ENCODE measurements around the gene PIAS1.

DNA sequence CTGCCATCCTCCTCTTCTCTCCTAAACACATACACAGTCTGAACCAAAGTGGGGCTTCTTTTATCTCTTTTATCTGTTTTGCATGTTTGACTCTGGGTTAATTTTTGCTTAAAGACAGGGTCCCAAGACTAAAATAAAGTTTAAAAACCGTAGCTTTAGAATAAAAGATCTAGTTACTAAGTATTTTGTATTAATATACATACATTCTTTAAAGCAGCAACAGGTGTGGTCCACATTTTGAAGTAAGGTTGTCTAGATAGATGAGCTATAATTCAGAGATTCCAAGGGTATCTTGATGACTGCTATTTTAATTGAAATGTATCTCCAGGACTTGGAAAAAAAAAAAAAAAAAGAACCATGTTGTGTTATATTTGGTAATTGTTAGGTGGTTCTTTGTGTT lies 89.7 kb downstream of the PIAS1 start:
- TF ChIP-seq ESRRA (IDR thresholded peaks at IDR 0.05; ENCODE audit: borderline replicate concordance, low read depth) = no peak
- no peak for TF ChIP-seq NR2F6 (CRISPR knock-in tag; IDR thresholded peaks at IDR 0.05)
- no peak for TF ChIP-seq SMARCA5 (IDR thresholded peaks at IDR 0.05)
- TF ChIP-seq, protein P1, sequence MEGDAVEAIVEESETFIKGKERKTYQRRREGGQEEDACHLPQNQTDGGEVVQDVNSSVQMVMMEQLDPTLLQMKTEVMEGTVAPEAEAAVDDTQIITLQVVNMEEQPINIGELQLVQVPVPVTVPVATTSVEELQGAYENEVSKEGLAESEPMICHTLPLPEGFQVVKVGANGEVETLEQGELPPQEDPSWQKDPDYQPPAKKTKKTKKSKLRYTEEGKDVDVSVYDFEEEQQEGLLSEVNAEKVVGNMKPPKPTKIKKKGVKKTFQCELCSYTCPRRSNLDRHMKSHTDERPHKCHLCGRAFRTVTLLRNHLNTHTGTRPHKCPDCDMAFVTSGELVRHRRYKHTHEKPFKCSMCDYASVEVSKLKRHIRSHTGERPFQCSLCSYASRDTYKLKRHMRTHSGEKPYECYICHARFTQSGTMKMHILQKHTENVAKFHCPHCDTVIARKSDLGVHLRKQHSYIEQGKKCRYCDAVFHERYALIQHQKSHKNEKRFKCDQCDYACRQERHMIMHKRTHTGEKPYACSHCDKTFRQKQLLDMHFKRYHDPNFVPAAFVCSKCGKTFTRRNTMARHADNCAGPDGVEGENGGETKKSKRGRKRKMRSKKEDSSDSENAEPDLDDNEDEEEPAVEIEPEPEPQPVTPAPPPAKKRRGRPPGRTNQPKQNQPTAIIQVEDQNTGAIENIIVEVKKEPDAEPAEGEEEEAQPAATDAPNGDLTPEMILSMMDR (IDR thresholded peaks at IDR 0.05 in 2 of 3, conservative IDR thresholded peaks at IDR 0.05 in 1 of 3; ENCODE audit: insufficient read depth in 2 of 3, low read depth in 1 of 3, low read length in 3 of 3) = no peak
- TF ChIP-seq CEBPB (tag; IDR thresholded peaks at IDR 0.05) = no peak
- TF ChIP-seq, protein P2, sequence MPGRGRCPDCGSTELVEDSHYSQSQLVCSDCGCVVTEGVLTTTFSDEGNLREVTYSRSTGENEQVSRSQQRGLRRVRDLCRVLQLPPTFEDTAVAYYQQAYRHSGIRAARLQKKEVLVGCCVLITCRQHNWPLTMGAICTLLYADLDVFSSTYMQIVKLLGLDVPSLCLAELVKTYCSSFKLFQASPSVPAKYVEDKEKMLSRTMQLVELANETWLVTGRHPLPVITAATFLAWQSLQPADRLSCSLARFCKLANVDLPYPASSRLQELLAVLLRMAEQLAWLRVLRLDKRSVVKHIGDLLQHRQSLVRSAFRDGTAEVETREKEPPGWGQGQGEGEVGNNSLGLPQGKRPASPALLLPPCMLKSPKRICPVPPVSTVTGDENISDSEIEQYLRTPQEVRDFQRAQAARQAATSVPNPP (IDR thresholded peaks at IDR 0.05; ENCODE audit: borderline replicate concordance, insufficient read depth, insufficient read length) = no peak
- TF ChIP-seq TCF7L2 (IDR thresholded peaks at IDR 0.05; ENCODE audit: low read depth, low read length) = no peak
- no peak for TF ChIP-seq MAZ (CRISPR knock-in tag; conservative IDR thresholded peaks at IDR 0.05 in 1 of 2, IDR thresholded peaks at IDR 0.05 in 1 of 2)
- TF ChIP-seq RBM34 (IDR thresholded peaks at IDR 0.05; ENCODE audit: borderline replicate concordance, insufficient read depth, low read length) = no peak
- TF ChIP-seq MAFK (IDR thresholded peaks at IDR 0.05; ENCODE audit: low read length) = no peak
- TF ChIP-seq, protein P3, sequence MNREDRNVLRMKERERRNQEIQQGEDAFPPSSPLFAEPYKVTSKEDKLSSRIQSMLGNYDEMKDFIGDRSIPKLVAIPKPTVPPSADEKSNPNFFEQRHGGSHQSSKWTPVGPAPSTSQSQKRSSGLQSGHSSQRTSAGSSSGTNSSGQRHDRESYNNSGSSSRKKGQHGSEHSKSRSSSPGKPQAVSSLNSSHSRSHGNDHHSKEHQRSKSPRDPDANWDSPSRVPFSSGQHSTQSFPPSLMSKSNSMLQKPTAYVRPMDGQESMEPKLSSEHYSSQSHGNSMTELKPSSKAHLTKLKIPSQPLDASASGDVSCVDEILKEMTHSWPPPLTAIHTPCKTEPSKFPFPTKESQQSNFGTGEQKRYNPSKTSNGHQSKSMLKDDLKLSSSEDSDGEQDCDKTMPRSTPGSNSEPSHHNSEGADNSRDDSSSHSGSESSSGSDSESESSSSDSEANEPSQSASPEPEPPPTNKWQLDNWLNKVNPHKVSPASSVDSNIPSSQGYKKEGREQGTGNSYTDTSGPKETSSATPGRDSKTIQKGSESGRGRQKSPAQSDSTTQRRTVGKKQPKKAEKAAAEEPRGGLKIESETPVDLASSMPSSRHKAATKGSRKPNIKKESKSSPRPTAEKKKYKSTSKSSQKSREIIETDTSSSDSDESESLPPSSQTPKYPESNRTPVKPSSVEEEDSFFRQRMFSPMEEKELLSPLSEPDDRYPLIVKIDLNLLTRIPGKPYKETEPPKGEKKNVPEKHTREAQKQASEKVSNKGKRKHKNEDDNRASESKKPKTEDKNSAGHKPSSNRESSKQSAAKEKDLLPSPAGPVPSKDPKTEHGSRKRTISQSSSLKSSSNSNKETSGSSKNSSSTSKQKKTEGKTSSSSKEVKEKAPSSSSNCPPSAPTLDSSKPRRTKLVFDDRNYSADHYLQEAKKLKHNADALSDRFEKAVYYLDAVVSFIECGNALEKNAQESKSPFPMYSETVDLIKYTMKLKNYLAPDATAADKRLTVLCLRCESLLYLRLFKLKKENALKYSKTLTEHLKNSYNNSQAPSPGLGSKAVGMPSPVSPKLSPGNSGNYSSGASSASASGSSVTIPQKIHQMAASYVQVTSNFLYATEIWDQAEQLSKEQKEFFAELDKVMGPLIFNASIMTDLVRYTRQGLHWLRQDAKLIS (CRISPR knock-in tag; IDR thresholded peaks at IDR 0.05) = no peak
- TF ChIP-seq, protein P4, sequence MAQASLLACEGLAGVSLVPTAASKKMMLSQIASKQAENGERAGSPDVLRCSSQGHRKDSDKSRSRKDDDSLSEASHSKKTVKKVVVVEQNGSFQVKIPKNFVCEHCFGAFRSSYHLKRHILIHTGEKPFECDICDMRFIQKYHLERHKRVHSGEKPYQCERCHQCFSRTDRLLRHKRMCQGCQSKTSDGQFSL (CRISPR knock-in tag; IDR thresholded peaks at IDR 0.05) = no peak
- TF ChIP-seq, protein P4 (tag; IDR thresholded peaks at IDR 0.05) = no peak
- no peak for TF ChIP-seq MCM2 (IDR thresholded peaks at IDR 0.05; ENCODE audit: low read depth)
- TF ChIP-seq POLR2AphosphoS5 (IDR thresholded peaks at IDR 0.05; ENCODE audit: control insufficient read depth, insufficient read depth, low read depth, low read length) = no peak

Data from K562 (cell line).